A673 (cell line): ENCODE data around the gene WTAP. TPM values are rescaled to one million over a fixed set of nuclear protein-coding genes. Genes with fewer than 3 reads are reported as not detected.

ENCODE experiments used
- BruUV-seq: library from RNA; stranded (reverse); fragments of 400-500 nt; replicated peaks from 2 replicates; lab custom pipeline; 2021; lab: Mats Ljungman, UMichigan
- CTCF ChIA-PET: fragments of 300-600 bp; sonication (Branson Sonifier 250); formaldehyde crosslinking; loops from one replicate; lab custom pipeline; 2022; ENCODE audit warnings: antibody characterized with exemption; lab: Charles Lee
- POLR2A ChIA-PET: fragments of 300-600 bp; sonication (Branson Sonifier 250); formaldehyde crosslinking; loops from one replicate; lab custom pipeline; 2022; ENCODE audit warnings: antibody characterized with exemption; ENCODE audit not compliant: low non-redundant PET; lab: Charles Lee
- DNase-seq: peaks from one replicate; pipeline ENCODE4 v3.0.0-alpha.2; 2015; ENCODE audit warnings: low spot score
- H3K27ac ChIP-seq: fragments of 200-600 bp; sonication (generic); 2 replicates; pipeline ENCODE4 v1.5.1; 2016; ENCODE audit warnings: mixed run types, low read depth, mild to moderate bottlenecking, mixed read lengths, antibody characterized with exemption, low read length; ENCODE audit not compliant: poor library complexity, severe bottlenecking
- H3K27me3 ChIP-seq: fragments of 200-600 bp; sonication (generic); replicated peaks from 2 replicates; pipeline ENCODE4 v1.6.1; 2017; ENCODE audit warnings: mixed run types, low read depth, mild to moderate bottlenecking, mixed read lengths, antibody characterized with exemption, low read length; ENCODE audit not compliant: insufficient read depth, poor library complexity
- H3K36me3 ChIP-seq: fragments of 200-600 bp; sonication (generic); 2 replicates; pipeline ENCODE4 v1.6.1; 2016; ENCODE audit warnings: mixed run types, mild to moderate bottlenecking, mixed read lengths, antibody characterized with exemption, low read length; ENCODE audit not compliant: insufficient read depth, poor library complexity, severe bottlenecking
- H3K4me1 ChIP-seq: fragments of 200-600 bp; sonication (generic); 2 replicates; pipeline ENCODE4 v1.6.1; 2017; ENCODE audit warnings: mixed run types, mild to moderate bottlenecking, mixed read lengths, antibody characterized with exemption, low read length; ENCODE audit not compliant: insufficient read depth, poor library complexity, severe bottlenecking
- H3K4me3 ChIP-seq: fragments of 200-600 bp; sonication (generic); 2 replicates; pipeline ENCODE4 v1.5.1; 2016; ENCODE audit warnings: low read depth, mixed run types, mild to moderate bottlenecking, mixed read lengths, low read length; ENCODE audit not compliant: poor library complexity, severe bottlenecking
- H3K9me3 ChIP-seq: fragments of 200-600 bp; sonication (generic); 2 replicates; pipeline ENCODE4 v1.6.1; 2016; ENCODE audit warnings: mixed run types, low read depth, mild to moderate bottlenecking, mixed read lengths, antibody characterized with exemption, low read length; ENCODE audit not compliant: poor library complexity, severe bottlenecking
- EZH2 ChIP-seq: fragments of 200-600 bp; sonication (generic); IDR thresholded peaks from 2 replicates; pipeline ENCODE4 v1.6.1; 2017; ENCODE audit warnings: borderline replicate concordance, low read depth, mild to moderate bottlenecking, mixed read lengths, antibody characterized with exemption, low read length; ENCODE audit not compliant: poor library complexity, severe bottlenecking
- intact Hi-C: fragments of 100-400 bp; cut with micrococcal nuclease; formaldehyde crosslinking; loops from one replicate; pipeline ENCODE4 v1.10.0; 2022; ENCODE audit not compliant: unreplicated experiment
- total RNA-seq: library from RNA; stranded (reverse); gene quantifications from 2 replicates; pipeline ENCODE4 v1.2.3, GENCODE V29; 2021
- TF ChIP-seq, protein P1 (sequence below): fragments of 300-800, 200-600 bp; sonication (generic); conservative IDR thresholded peaks from 2 replicates; pipeline ENCODE4 v1.5.1; 2017; ENCODE audit warnings: low read depth, mild to moderate bottlenecking, antibody characterized with exemption, low read length, moderate library complexity, mixed read lengths

WTAP gene
- total RNA-seq, 1 experiment from 2014 or later: 109 TPM

- no TSS peak for BruUV-seq
- Histone ChIP-seq H3K9me3 (no peaks in the 10 kb centered on the region), H3K27me3 (no peaks in the 10 kb centered on the region), H3K4me3 (peak overlapping the region; percentile 97), H3K4me1 (peaks cover 9% of the 10 kb centered on the region), H3K27ac (peak overlapping the region; percentile 93), H3K36me3 (peaks cover 6% of the 10 kb centered on the region)
- TF ChIP-seq, protein P1, sequence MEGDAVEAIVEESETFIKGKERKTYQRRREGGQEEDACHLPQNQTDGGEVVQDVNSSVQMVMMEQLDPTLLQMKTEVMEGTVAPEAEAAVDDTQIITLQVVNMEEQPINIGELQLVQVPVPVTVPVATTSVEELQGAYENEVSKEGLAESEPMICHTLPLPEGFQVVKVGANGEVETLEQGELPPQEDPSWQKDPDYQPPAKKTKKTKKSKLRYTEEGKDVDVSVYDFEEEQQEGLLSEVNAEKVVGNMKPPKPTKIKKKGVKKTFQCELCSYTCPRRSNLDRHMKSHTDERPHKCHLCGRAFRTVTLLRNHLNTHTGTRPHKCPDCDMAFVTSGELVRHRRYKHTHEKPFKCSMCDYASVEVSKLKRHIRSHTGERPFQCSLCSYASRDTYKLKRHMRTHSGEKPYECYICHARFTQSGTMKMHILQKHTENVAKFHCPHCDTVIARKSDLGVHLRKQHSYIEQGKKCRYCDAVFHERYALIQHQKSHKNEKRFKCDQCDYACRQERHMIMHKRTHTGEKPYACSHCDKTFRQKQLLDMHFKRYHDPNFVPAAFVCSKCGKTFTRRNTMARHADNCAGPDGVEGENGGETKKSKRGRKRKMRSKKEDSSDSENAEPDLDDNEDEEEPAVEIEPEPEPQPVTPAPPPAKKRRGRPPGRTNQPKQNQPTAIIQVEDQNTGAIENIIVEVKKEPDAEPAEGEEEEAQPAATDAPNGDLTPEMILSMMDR: no peak
- no peak for TF ChIP-seq EZH2
- ChIA-PET CTCF (interaction anchor here (0.8 kb wide), 1 partner anchor 161 kb away, joined by 7 read pairs; no protein-coding TSS in a partner anchor), POLR2A (interaction anchor here (0.6 kb wide), 1 partner anchor 33 kb away, joined by 3 read pairs; no protein-coding TSS in a partner anchor)
- no peak for DNase-seq
- intact Hi-C loops: loop anchor here (2.0 to 10.0 kb wide), 4 partner anchors 35 to 763 kb away; partner anchors contain the start of genes TCP1 and WTAP
Observed at GRCh38 chr6:159691963-159692287, 35.4 kb upstream of the WTAP start.

- H3K9me3 ChIP-seq: no peaks in the 10 kb centered on the region
- ChIA-PET CTCF (no interaction called here), POLR2A (interaction anchor here (0.6 kb wide), 1 partner anchor 32 kb away, joined by 3 read pairs; no protein-coding TSS in a partner anchor)
- TF ChIP-seq EZH2: no peak
- TF ChIP-seq, protein P1: no peak
- peak; percentile 60 for DNase-seq
- peaks cover under 1% of the 10 kb centered on the region for H3K36me3 ChIP-seq
- H3K4me3 ChIP-seq: peak overlapping the region; percentile 97
- peak overlapping the region; percentile 93 for H3K27ac ChIP-seq
- intact Hi-C loops: loop anchor here (5.0 to 10.0 kb wide), 2 partner anchors 35 to 762 kb away; partner anchors contain the start of gene WTAP
- peaks cover 9% of the 10 kb centered on the region for H3K4me1 ChIP-seq
- no TSS peak for BruUV-seq
- H3K27me3 ChIP-seq: no peaks in the 10 kb centered on the region
Observed at GRCh38 chr6:159692303-159693127, 34.8 kb upstream of the WTAP start.

DNA sequence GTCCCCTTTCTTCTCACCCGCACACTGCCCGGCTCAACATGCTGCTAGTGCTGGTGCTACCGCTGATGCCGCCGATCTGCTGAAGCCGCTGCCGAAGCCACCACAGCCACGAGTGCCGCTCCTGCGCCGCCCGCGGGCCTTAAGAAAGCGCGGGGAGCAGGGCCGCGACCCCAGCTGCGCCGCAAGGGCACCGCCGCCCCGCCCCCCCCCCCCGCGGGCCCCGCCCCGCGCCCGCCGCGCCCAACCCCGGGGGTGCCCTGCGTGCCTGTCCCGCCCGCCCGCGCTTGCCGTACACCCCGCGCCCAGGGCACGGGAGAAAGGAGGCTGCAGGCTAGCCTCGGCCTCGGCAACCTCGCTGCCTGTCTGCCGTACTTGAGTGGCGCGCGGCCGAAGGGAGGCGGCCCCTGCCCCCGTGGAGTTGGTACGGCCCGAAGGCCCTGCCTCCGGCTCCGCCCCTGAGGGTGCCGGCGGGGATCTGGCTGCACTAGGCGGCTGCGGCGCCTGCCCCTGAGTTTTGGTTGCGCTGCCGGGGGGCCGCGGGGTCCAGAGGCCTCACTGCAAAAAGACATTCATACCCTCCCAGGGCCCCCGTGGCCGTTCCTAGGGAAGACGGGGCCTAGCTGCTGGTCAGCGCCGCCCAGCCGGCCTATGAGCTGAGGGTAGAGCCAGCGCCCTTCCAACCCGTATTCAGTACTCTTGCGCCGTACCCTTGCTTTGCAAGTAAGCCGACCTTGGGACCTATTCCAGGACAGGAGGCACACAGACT is 34.0 kb upstream of the WTAP start, which contains the start of gene SOD2:
SOD2 (minus strand) TSS at position 114 of the 766 bp plus-strand sequence; CDS start at position 40, 74 bp downstream.
- no peaks in the 10 kb centered on the region for H3K27me3 ChIP-seq
- peak within 1 kb of the TSS; percentile 97 for H3K4me3 ChIP-seq
- CTCF ChIA-PET: no interaction called here
- peaks cover 9% of the 10 kb centered on the region for H3K4me1 ChIP-seq
- no peaks in the 10 kb centered on the region for H3K36me3 ChIP-seq
- BruUV-seq: no TSS peak
- H3K9me3 ChIP-seq: no peaks in the 10 kb centered on the region
- POLR2A ChIA-PET: no interaction called here
- TF ChIP-seq, protein P1: no peak
- TF ChIP-seq EZH2: no peak
- intact Hi-C loops: loop anchor here (5.0 to 10.0 kb wide), 2 partner anchors 34 to 761 kb away; partner anchors contain the start of gene WTAP
- peak; percentile 87 for DNase-seq
- peak within 1 kb of the TSS; percentile 93 for H3K27ac ChIP-seq
